ENCODE data around the gene TRIM56. TPM values are rescaled to one million over a fixed set of nuclear protein-coding genes. Genes with fewer than 3 reads are reported as not detected.

TRIM56 gene
- total and polyA plus RNA-seq, 9 of the 15 experiments (the other 6 are each of a cell fraction or from before 2014, with no cell fraction given), result 2.0 to 29.7 (median 11.6) TPM

GRCh38 chr7:101126651-101127459, 41.6 kb downstream of the TRIM56 start, which contains the start of gene SERPINE1 (continued):
- TF ChIP-seq TAF7 (tag; IDR thresholded peaks at IDR 0.05) (no peak), TCF3 (CRISPR knock-in tag; IDR thresholded peaks at IDR 0.05) (peak; percentile 21; the same call in 1 of the 2 replicates), HES1 (IDR thresholded peaks at IDR 0.05; ENCODE audit: low read depth) (no peak), SMARCA5 (IDR thresholded peaks at IDR 0.05) (no peak), MAFK (IDR thresholded peaks at IDR 0.05; ENCODE audit: low read length) (no peak), E2F8 (IDR thresholded peaks at IDR 0.05; ENCODE audit: low read depth, partially characterized antibody) (no peak), POLR2A (conservative IDR thresholded peaks at IDR 0.05) (peak; percentile 49; the same call in 1 of the 2 replicates), ZNF639 (CRISPR knock-in tag; conservative IDR thresholded peaks at IDR 0.05 in 1 of 2, IDR thresholded peaks at IDR 0.05 in 1 of 2) (peak in 1 of 2 experiments; percentile 40; a peak in 1 of 4 replicates), SP1 (CRISPR knock-in tag; IDR thresholded peaks at IDR 0.05) (no peak), XRCC3 (IDR thresholded peaks at IDR 0.05) (no peak), ATF1 (CRISPR knock-in tag; IDR thresholded peaks at IDR 0.05) (no peak), ATF1 (tag; IDR thresholded peaks at IDR 0.05) (0 out of 2 replicates have a peak, but pooled peaks have one; percentile 27), PBX2 (CRISPR knock-in tag; IDR thresholded peaks at IDR 0.05; ENCODE audit: low read depth) (no peak), PBX2 (tag; conservative IDR thresholded peaks at IDR 0.05; ENCODE audit: low read depth) (no peak), MAFF (IDR thresholded peaks at IDR 0.05; ENCODE audit: low read length) (no peak), TFE3 (CRISPR knock-in tag; IDR thresholded peaks at IDR 0.05) (no peak), FOXJ2 (tag; IDR thresholded peaks at IDR 0.05) (0 out of 2 replicates have a peak, but pooled peaks have one; percentile 34), C11orf30 (IDR thresholded peaks at IDR 0.05; ENCODE audit: low read depth) (no peak)

All from K562 (cell line).